ENCODE results near the gene MRTFA.
"Not testable (repeated sequence)": the region's sequence is repeated elsewhere in the genome, so short reads cannot be mapped to it uniquely, and the experiment has no call there.

MRTFA gene

DNA sequence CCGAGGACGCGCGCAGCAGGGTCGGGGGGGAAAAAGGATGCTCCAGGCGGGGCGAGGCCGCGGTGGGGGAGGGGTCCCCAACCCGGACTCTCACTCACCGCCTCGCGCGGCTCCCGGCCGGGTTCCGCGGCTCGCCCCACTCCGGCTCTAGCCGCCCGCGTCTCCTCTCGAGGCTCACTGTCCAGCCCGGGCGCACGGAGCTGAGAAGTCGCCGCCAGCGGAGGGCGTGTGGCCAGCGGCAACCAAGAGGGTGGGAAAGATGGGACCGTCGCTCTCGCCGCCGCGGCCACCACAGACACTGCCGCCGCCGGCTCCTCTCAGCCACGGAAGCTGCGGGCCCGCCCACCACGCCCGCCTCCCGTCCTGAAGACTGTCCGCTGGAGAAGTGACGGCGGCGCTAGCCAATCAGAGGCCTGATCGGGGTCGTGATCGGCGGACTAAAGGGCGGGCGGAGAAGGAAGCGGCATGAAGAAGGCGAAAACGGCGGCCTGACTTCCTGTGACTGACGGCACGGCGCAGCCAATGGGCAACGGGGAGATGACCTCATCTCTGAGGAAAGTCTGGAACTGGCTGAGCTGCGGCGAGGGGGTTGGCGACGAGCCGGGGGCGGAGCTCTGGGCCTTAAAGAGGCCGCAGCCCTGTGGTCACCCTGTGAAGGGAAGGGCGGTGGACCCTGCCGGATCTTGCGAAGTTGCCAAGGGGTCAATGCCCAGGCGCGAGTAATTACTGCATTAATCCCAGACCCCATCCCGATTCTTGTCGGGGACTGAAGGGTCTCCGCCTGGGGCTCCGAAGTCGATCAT lies at the start of gene MRTFA:
Gene MRTFA (minus strand): TSS at position 340 of the 803 bp plus-strand sequence.
- peak; percentile 96 to 100 for DNase-seq (ENCODE audit: low read depth in 2 of 2, low spot score in 1 of 2)

DNA sequence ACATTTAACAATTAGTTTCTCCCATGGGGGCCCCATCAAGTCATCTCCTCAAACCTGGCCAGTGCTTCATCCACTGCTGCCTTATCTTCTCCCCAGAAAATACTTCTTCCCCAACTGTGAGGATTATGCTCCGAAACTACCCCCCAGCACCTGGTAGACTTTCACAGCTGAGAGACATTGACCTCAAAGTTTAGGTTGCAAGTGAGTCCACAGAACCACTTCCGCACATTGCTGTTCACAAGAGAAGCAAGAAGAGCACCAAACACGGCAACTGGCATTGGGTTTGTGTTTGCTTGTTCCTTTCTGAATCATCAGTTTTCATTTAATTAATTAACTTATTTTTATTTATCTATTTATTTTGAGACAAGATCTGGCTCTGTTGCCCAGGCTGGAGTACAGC lies 48.9 kb upstream of the MRTFA start:
- DNase-seq (ENCODE audit: low read depth in 2 of 2, low spot score in 1 of 2) = no peak

DNA sequence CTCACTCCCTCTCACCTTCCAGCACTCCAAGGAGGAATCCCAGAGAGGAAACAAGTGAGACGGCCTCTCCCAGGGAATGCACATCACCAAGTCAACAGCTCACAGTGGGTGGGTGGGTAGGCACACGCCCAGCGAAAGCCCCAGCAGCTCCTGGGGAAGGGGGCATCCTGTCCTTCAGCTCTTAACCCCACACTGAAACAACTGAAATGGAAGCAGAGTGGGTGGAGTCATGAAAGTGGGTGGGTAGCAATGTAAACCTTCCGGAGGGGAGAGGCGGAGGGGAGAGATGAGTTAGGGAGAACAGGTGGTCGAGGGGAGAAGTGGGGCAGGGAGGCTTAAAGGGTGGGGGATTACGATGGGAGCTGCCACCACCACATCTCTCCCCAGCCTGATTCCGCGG lies 48.2 kb upstream of the MRTFA start:
- no peak for DNase-seq (ENCODE audit: low read depth in 2 of 2, low spot score in 1 of 2)

DNA sequence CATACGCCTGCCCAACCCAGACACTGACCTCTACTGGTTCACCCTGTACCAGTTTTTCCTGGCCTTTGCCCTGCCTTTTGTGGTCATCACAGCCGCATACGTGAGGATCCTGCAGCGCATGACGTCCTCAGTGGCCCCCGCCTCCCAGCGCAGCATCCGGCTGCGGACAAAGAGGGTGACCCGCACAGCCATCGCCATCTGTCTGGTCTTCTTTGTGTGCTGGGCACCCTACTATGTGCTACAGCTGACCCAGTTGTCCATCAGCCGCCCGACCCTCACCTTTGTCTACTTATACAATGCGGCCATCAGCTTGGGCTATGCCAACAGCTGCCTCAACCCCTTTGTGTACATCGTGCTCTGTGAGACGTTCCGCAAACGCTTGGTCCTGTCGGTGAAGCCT lies 44.9 kb upstream of the MRTFA start:
- no peak for DNase-seq (ENCODE audit: low read depth in 2 of 2, low spot score in 1 of 2)

DNA sequence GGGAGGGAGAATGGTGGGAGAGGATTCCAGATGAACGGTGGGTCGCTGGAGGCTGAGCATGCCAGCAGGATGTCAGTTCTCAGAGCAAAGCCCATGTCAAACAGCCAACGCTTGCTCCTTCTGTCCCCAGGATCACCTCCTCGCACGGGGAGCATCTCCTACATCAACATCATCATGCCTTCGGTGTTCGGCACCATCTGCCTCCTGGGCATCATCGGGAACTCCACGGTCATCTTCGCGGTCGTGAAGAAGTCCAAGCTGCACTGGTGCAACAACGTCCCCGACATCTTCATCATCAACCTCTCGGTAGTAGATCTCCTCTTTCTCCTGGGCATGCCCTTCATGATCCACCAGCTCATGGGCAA lies 44.3 kb upstream of the MRTFA start:
- no peak for DNase-seq (ENCODE audit: low read depth in 2 of 2, low spot score in 1 of 2)

DNA sequence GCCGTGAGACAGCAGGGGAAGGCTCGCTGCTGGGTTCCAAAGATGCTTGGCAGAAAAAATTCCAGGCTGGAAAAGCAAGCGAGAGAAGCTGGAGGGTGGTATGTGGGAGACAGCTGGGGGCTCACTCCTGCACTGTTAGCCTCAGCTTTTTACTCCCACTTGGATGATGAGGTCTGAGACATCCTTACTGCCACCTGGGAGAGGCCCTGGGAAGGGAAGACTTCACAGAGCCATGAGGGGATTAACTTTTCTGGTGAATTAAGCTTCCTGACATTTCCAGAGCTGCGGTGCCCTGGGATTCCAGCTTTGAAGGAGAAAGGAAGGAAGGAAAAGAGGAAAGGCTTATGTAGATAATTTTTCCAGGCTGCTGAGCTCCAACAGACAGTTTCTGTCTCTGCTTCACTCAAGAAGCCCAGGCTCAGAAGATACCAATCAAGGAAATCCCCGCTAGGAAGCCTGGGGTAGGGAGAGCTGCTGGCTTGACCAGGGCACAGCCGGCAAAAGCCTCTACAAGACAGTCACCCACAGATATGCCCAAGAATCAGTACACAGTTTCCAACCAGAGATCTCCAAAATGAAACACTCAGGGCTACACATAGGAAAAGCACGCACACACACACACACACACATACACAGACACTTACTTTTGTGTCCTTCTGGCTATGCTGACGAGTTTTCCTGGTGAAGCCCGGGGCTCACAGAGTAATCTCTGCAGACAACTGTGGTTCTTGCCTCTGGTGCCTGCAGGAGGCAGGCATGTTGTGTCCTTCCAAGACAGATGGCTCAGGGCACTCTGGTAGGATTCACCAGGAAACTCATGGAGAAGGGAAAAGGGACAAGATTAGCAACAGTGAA lies 43.7 kb upstream of the MRTFA start:
- no peak for DNase-seq (ENCODE audit: low read depth in 2 of 2, low spot score in 1 of 2)

DNA sequence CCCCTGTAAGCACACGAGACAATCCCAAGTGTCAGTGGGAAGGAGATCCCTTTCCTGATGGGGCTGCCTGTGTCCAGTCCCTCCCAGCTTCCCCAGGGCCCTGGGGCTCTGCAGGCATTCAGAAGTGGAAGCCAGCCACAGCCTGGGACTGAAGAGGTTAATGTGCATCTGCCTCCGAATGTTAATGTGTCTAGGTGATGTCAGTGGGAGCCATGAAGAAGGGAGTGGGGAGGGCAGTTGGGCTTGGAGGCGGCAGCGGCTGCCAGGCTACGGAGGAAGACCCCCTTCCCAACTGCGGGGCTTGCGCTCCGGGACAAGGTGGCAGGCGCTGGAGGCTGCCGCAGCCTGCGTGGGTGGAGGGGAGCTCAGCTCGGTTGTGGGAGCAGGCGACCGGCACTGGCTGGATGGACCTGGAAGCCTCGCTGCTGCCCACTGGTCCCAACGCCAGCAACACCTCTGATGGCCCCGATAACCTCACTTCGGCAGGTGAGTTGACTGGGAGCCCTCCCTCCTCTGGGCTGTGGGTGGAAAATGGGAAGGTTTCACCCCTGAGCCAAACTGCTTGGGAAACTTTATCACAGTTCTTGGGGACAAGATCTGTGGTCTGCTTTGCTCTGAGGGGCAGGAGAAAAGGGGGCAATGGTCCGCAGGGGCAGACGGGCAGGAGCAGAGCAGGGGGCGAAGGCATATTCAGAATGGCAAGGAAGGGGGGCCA lies 42.9 kb upstream of the MRTFA start, which contains the start of gene MCHR1:
Gene MCHR1 (plus strand): TSS at position 236 of the 715 bp plus-strand sequence. CDS start 169 bp downstream, at position 405.
- no peak for DNase-seq (ENCODE audit: low read depth in 2 of 2, low spot score in 1 of 2)

DNA sequence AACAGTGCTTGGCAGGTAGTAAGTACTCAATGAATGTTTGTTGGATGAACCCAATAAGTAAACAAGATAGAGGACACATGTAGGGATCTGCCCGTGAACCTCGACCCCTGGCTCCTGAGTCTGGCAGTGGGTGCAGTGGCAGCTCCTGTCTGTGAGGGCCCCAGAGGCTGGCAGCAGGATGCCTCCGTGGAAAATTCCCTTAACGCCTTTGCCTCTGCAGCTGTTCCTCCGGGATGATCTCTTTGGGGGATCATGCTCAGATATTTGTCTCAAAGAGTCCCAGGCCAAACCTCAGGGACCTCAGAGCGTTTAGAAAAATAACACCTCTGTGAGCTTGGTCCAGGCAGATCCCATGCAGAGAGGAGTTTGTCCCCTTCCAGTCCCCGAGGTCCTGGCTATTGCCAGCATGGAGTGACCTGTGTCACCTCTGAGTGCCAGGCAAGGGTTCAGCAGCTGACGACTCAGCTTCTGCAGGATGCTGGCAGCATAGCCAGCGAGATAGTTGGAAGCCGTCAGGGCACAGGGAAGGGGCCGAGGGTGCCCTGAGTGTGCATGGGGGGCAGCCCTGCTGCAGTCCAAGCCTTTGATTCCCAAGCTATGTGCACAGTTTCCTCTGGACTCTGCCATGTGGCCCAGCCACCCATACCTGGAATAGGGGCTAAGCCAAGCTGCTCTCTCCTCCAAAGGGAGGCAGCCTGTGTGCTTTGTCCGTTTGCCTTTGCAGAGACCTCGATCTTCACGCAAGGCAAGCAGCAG lies 42.2 kb upstream of the MRTFA start:
- no peak for DNase-seq (ENCODE audit: low read depth in 2 of 2, low spot score in 1 of 2)

DNA sequence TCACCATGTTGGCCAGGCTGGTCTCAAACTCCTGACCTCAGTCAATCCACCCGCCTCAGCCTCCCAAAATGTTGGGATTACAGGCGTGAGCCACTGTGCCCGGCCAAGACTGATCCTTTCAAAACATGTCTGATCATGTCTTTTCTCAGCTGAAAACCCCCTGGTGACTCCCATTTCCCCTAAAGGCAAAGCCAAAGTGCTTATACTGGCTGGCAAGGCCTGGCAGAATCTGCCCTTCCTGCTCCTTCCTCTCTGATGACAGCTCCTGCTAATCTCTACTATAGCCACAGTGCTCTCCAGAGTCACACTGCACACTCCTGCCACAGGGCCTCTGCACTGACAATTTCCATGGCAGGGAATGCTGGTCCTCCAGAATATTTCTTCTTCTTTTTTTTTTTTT lies 40.1 kb upstream of the MRTFA start:
- no peak for DNase-seq (ENCODE audit: low read depth in 2 of 2, low spot score in 1 of 2)

DNA sequence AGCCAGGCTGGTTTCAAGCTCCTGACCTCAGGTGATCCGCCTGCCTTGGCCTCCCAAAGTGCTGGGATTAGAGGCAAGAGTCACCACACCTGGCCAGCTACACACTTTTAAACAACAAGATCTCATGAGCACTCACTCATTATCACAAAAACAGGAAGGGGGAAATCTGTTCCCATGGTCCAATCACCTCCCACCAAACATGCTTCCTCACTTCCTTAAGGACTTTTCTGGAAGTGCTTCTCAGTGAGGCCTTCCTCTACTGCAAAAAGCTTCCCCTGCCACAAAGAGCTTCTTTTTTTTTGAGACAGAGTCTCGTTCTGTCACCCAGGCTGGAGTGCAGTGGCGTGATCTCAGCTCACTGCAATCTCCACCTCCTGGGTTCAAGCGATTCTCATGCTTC lies 39.6 kb upstream of the MRTFA start:
- not testable (repeated sequence) for DNase-seq (ENCODE audit: low read depth in 2 of 2, low spot score in 1 of 2)

DNA sequence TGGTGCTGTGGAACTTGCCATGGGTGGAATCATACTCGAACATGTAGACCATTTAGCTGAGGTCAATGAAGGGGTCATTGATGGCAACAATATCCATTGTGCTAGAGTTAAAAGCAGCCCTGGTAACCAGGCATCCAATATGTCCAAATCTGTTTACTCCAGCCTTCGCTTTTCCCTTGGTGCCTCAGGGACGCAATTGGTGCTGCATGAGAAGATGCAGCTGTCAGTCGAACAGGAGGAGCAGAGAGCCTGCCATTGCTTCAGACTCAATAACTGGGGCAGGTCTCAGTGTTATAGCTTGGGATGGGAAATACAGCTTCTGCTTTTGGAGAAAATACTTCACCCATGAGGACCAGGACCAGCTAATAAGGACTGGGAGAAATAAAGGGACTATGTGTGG lies 37.8 kb upstream of the MRTFA start:
- no peak for DNase-seq (ENCODE audit: low read depth in 2 of 2, low spot score in 1 of 2)

DNA sequence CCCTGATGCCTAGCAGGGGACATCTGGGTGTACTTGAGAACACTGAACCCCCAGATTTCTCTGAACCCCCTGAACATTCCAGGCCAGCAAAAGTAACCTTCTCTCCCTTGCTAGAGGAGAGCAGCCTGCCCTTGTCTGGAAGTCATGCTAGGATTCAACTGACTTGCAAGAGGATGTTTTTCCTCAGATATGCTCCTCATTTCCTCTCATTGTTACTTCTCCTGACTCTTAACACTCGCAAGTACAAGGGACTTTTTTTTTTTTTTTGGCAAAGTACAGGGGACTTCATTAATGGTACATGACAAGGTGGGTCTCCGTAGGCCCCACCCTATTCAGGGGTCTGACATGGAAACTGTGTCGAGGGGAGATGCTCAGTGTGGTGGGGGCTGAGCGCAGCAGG lies 36.5 kb upstream of the MRTFA start:
- no peak for DNase-seq (ENCODE audit: low read depth in 2 of 2, low spot score in 1 of 2)

DNA sequence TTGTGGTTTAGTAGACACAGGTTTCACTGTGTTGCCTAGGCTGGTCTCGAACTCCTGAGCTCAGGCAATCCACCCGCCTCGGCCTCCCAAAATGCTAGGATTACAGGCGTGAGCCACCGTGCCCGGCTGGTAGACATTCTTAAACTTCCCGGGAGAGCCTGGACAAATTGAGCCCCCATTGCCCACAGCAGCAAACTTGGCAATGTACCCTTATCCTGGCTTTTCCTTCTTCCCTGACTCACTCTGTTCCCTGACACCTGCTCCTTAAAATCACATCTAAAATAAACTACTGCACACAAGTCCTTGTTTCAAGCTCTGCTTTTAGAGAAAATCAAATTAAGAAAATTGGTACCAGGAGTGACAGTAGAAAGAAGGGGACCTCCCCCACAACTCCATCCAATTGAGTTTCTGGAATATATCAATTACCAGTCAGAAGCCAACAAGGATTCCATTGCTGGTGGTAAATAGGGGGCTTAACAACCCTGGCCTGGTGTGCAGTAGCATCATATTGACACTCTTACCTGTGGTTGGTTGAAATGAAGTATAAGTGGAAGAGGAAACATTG lies 35.4 kb upstream of the MRTFA start:
- no peak for DNase-seq (ENCODE audit: low read depth in 2 of 2, low spot score in 1 of 2)

DNA sequence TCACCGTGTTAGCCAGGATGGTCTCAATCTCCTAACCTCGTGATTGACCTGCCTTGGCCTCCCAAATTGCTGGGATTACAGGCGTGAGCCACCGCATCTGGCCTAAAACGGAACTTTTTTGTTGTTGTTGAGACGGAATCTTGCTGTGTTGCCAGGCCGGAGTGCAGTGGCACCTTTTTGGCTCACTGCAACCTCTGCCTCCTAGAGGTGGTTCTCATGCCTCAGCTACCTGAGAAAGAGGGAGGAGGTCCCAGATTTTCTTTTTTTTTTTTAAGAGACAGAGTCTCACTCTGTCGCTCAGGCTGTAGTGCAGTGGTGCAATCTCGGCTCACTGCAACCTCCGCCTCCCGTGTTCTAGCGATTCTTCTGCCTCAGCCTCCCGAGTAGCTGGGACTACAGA lies 34.9 kb upstream of the MRTFA start:
- DNase-seq (ENCODE audit: low read depth in 2 of 2, low spot score in 1 of 2) = no peak

DNA sequence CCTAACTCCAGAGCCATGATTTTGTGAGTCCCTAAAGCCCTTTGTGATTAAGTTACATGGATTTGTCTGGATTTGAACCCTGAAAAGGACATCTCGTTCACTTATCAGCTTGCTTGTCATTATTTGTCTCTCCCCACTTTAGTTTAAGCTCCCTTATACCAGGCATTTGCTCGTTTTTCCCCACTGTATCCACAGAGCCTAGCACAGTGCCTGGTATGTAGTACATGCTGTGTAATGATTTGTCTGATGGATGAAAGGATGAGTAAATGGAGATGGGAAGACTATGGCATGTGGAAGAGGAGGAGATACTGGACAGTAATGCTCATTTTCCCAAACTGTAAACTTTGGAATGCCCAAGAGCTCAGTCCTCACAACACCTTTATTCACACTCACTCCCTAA lies 33.5 kb upstream of the MRTFA start:
- no peak for DNase-seq (ENCODE audit: low read depth in 2 of 2, low spot score in 1 of 2)

DNA sequence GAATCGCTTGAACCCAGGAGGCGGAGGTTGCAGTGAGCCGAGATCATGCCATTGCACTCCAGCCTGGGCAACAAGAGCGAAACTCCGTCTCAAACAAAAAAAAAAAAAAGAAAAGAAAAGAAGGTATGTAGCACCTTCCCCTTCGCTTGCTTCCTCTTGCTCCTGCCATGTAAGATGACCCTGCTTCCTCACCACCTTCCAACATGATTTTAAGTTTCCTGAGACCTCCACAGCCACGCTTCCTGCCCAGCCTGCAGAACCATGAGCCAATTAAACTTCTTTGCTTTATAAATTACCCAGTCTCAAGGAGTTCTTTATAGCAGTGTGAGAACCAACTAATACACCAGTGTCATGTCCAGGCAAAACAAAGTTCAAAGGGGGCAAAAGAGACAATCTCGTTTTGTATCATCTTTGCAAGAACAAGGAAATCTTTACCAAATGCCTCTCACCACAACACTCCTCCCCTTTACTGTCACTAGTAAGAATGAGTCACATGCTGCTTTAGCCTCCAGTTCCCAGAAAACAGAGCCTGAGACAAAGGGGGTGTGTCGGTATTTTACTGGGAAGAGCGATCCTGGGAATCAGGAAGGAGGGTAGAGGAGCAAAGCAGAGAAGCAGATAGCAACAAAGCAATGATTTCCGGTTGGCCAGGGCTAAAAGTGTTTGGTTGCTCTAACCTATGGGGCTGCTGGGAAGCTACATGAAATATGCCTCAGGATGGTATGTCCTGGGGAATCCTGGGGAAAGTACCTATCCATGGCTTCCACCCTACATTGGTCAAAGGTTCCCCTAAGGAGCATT lies 32.3 kb upstream of the MRTFA start:
- no peak for DNase-seq (ENCODE audit: low read depth in 2 of 2, low spot score in 1 of 2)

DNA sequence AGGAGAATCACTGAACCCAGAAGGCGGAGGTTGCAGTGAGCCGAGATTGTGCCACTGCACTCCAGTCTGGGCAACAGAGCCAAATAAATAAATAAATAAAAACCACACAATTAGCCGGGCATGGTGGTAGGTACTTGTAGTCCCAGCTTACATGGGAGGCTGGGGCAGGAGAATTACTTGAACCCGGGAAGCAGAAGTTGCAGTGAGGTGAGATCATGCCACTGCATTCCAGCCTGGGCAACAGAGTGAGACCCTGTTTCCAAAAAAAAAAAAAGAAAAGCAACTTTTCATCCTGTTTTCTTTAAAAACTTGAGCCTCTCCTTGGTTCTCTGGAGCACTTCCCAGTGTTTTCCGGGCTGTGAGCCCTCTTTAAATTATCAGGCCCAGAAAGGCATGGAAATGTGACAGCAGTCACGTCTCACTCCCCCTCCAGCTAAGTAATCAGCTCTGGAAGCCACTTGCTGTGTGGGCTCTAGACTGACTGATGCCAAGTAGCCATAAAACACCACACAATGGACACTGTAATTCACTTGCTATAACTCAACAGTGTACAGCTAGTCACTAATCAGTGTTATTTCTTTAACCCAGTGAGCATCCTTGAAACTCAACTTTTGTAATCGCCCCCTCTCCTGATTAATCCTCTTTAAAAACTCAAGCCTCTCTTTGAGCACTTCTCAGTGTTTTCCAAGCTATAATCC lies 29.8 kb upstream of the MRTFA start:
- DNase-seq (ENCODE audit: low read depth in 2 of 2, low spot score in 1 of 2) = no peak

DNA sequence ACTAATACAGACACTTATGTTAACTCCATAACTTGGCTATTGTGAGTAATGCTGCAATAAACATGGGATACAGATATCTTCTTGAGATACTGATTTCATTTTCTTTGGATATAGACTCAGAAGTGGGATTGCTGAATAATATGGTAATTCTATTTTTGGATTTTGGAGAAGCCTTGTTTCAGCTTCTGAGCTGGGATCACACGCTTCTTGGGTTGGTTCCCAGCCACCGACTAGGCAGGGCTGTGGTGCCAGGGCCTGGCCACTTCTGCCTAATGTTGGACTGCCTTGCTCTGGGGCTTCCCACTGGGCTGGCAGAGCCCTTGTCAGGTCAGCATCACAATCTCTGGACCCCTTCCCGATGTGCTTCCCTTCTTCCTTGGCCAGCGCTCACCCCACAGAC lies 28.8 kb upstream of the MRTFA start:
- no peak for DNase-seq (ENCODE audit: low read depth in 2 of 2, low spot score in 1 of 2)

DNA sequence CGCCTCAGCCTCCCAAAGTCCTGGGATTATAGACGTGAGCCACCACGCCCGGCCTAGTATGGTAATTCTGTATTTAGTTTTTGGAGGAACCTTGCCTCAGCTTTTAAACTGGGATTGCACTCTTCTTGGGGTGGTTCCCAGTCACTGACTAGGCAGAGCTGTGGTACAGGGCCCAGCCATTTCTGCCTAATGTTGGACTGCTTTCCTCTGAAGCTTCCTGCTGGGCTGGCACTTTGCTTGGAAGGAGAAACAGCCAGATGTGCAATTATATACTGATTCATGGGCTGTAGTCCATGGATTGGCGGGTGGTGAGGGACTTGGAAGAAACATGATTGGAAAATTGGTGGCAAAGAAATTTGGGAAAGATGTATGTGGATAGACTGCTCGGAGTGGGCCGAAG lies 25.2 kb upstream of the MRTFA start:
- no peak for DNase-seq (ENCODE audit: low read depth in 2 of 2, low spot score in 1 of 2)
